ENCODE results near the gene KIFC3. TPM values are rescaled to one million over a fixed set of nuclear protein-coding genes. Genes with fewer than 3 reads are reported as not detected.

KIFC3 gene
- total and polyA plus RNA-seq, 2 of the 13 experiments (the other 11 are each of a cell fraction or from before 2014, with no cell fraction given) = 42.1 to 45.3 TPM

DNA sequence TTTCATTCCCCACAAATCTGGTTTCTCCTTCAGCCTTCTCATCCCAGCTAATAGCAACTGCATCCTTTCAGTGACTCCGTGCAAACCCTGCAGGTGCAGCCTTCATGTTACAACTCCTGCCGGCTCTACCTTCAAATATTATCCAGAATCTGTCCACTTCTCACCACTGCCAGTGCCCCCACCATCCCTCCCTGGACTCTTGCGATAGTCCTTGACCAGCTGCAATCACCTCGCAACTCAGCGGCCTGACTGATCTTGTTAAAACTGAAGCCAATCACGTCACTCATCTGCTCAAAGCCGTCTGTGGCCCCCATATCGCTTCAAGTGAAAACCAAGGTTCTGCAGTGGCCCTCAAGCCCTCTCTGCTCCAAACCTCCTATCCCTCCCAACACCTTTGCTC lies 42.8 kb upstream of the KIFC3 start (continued):
- 0 out of 2 replicates have a peak, but pooled peaks have one; percentile 20 for TF ChIP-seq RXRA (CRISPR knock-in tag; IDR thresholded peaks at IDR 0.05)
- no peak for TF ChIP-seq ZNF839 (CRISPR knock-in tag; IDR thresholded peaks at IDR 0.05; ENCODE audit: borderline replicate concordance)
- TF ChIP-seq ZNF770 (CRISPR knock-in tag; IDR thresholded peaks at IDR 0.05) = no peak
- TF ChIP-seq, protein P1, sequence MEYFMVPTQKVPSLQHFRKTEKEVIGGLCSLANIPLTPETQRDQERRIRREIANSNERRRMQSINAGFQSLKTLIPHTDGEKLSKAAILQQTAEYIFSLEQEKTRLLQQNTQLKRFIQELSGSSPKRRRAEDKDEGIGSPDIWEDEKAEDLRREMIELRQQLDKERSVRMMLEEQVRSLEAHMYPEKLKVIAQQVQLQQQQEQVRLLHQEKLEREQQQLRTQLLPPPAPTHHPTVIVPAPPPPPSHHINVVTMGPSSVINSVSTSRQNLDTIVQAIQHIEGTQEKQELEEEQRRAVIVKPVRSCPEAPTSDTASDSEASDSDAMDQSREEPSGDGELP (IDR thresholded peaks at IDR 0.05; ENCODE audit: borderline replicate concordance, low read depth) = peak; percentile 23; the same call in 1 of the 2 replicates
- TF ChIP-seq CEBPB (IDR thresholded peaks at IDR 0.05; ENCODE audit: borderline replicate concordance, low read depth, low read length) = peak; percentile 73; the same call in 1 of the 2 replicates
- no peak for TF ChIP-seq MIER2 (CRISPR knock-in tag; IDR thresholded peaks at IDR 0.05)
- TF ChIP-seq SMARCE1 (IDR thresholded peaks at IDR 0.05; ENCODE audit: borderline replicate concordance) = no peak
- no peak for TF ChIP-seq ATF1 (CRISPR knock-in tag; IDR thresholded peaks at IDR 0.05)
- no peak for TF ChIP-seq SPEN (CRISPR knock-in tag; IDR thresholded peaks at IDR 0.05; ENCODE audit: low read depth)
- no peak for TF ChIP-seq ERF (CRISPR knock-in tag; IDR thresholded peaks at IDR 0.05)
- TF ChIP-seq ZBTB26 (CRISPR knock-in tag; IDR thresholded peaks at IDR 0.05; ENCODE audit: borderline replicate concordance) = no peak
- TF ChIP-seq, protein P2, sequence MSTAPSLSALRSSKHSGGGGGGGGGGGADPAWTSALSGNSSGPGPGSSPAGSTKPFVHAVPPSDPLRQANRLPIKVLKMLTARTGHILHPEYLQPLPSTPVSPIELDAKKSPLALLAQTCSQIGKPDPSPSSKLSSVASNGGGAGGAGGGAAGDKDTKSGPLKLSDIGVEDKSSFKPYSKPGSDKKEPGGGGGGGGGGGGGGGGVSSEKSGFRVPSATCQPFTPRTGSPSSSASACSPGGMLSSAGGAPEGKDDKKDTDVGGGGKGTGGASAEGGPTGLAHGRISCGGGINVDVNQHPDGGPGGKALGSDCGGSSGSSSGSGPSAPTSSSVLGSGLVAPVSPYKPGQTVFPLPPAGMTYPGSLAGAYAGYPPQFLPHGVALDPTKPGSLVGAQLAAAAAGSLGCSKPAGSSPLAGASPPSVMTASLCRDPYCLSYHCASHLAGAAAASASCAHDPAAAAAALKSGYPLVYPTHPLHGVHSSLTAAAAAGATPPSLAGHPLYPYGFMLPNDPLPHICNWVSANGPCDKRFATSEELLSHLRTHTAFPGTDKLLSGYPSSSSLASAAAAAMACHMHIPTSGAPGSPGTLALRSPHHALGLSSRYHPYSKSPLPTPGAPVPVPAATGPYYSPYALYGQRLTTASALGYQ (CRISPR knock-in tag; IDR thresholded peaks at IDR 0.05) = no peak
- TF ChIP-seq SALL1 (CRISPR knock-in tag; IDR thresholded peaks at IDR 0.05) = peak; percentile 16; the same call in 1 of the 2 replicates
- no peak for TF ChIP-seq CHD4 (IDR thresholded peaks at IDR 0.05; ENCODE audit: borderline replicate concordance, low read length)
- TF ChIP-seq, protein P3, sequence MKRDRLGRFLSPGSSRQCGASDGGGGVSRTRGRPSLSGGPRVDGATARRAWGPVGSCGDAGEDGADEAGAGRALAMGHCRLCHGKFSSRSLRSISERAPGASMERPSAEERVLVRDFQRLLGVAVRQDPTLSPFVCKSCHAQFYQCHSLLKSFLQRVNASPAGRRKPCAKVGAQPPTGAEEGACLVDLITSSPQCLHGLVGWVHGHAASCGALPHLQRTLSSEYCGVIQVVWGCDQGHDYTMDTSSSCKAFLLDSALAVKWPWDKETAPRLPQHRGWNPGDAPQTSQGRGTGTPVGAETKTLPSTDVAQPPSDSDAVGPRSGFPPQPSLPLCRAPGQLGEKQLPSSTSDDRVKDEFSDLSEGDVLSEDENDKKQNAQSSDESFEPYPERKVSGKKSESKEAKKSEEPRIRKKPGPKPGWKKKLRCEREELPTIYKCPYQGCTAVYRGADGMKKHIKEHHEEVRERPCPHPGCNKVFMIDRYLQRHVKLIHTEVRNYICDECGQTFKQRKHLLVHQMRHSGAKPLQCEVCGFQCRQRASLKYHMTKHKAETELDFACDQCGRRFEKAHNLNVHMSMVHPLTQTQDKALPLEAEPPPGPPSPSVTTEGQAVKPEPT (CRISPR knock-in tag; IDR thresholded peaks at IDR 0.05; ENCODE audit: low read depth) = no peak
- TF ChIP-seq TCF7 (IDR thresholded peaks at IDR 0.05; ENCODE audit: low read depth) = peak; percentile 70; the same call in 1 of the 2 replicates
- TF ChIP-seq EED (CRISPR knock-in tag; IDR thresholded peaks at IDR 0.05) = no peak
- TF ChIP-seq, protein P4, sequence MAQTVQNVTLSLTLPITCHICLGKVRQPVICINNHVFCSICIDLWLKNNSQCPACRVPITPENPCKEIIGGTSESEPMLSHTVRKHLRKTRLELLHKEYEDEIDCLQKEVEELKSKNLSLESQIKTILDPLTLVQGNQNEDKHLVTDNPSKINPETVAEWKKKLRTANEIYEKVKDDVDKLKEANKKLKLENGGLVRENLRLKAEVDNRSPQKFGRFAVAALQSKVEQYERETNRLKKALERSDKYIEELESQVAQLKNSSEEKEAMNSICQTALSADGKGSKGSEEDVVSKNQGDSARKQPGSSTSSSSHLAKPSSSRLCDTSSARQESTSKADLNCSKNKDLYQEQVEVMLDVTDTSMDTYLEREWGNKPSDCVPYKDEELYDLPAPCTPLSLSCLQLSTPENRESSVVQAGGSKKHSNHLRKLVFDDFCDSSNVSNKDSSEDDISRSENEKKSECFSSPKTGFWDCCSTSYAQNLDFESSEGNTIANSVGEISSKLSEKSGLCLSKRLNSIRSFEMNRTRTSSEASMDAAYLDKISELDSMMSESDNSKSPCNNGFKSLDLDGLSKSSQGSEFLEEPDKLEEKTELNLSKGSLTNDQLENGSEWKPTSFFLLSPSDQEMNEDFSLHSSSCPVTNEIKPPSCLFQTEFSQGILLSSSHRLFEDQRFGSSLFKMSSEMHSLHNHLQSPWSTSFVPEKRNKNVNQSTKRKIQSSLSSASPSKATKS (CRISPR knock-in tag; IDR thresholded peaks at IDR 0.05) = no peak
- TF ChIP-seq SMYD3 (CRISPR knock-in tag; IDR thresholded peaks at IDR 0.05) = no peak
- no peak for TF ChIP-seq GPN1 (CRISPR knock-in tag; IDR thresholded peaks at IDR 0.05; ENCODE audit: borderline replicate concordance)
- TF ChIP-seq TBX2 (CRISPR knock-in tag; IDR thresholded peaks at IDR 0.05; ENCODE audit: borderline replicate concordance) = no peak

Data from HepG2 (cell line).